Stimulated activated CD8-positive, alpha-beta memory T cell treated with anti-CD3 and anti-CD28 coated beads, Interleukin-15, amount 100 ng/mL, for 48 hours (primary cell): ENCODE measurements around the gene TMEM178B.
"Not testable (repeated sequence)": the region's sequence is repeated elsewhere in the genome, so short reads cannot be mapped to it uniquely, and the experiment has no call there.

Experiments used
- DNase-seq, 2 donors: peaks; one replicate each; pipeline ENCODE4 v3.0.0-alpha.2; 2020; ENCODE audit warnings: low read depth in 2 of 2

The TMEM178B gene

DNA sequence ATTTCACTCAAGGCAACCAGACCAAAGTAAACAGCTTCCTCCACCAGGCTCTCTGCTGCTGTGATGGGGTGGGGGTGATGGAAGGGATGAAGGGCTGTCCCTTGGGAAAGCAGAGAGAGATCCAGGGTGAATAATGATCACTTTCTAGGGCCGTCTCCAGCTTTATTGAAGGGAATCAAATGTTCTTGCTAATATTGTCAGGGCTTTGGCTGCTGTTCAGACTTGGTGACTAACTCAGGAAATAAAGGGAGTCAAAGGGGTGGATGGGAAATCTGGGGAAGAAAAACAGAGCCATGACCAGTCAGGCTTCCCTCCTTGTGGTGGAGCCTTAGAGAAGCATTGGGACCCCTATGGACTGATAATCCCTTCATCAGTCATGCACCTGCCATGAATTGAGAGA is 281.2 kb downstream of the TMEM178B start:
- DNase-seq, result no peak

GRCh38 chr7:141356161-141356560 is 282.3 kb downstream of the TMEM178B start:
- no peak for DNase-seq

GRCh38 chr7:141358386-141358785 is 284.5 kb downstream of the TMEM178B start:
- no peak for DNase-seq

- DNase-seq, result no peak
These were observed 285.4 kb downstream of the TMEM178B start for GRCh38 chr7:141359262-141359661.

- no peak for DNase-seq
These were observed 286.0 kb downstream of the TMEM178B start for GRCh38 chr7:141359740-141360415.

- DNase-seq, result no peak
These were observed 286.5 kb downstream of the TMEM178B start for GRCh38 chr7:141360416-141360760.

DNA sequence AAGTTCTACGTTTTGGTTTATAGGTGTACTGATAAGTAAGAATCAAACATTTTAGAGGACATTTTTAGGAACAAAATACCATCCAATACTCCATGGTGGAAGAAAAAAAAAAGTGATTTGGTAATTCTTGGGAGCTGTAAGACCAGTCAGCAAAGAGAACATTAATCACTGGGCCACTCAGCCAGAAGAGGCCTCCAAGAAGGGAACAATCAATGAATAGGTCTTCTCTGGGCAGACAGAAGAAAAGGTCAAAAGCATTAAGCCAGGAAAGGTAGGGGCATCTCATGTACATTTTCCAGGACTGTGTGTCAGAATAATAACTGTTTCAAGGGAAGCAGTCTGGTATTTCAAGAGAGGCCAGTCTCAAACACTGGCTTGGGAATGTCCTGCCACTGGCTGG is 286.9 kb downstream of the TMEM178B start:
- no peak for DNase-seq

- DNase-seq, result no peak
These were observed 287.6 kb downstream of the TMEM178B start for GRCh38 chr7:141361479-141361878.

- DNase-seq, result no peak
These were observed 288.1 kb downstream of the TMEM178B start for GRCh38 chr7:141361960-141362359.

DNA sequence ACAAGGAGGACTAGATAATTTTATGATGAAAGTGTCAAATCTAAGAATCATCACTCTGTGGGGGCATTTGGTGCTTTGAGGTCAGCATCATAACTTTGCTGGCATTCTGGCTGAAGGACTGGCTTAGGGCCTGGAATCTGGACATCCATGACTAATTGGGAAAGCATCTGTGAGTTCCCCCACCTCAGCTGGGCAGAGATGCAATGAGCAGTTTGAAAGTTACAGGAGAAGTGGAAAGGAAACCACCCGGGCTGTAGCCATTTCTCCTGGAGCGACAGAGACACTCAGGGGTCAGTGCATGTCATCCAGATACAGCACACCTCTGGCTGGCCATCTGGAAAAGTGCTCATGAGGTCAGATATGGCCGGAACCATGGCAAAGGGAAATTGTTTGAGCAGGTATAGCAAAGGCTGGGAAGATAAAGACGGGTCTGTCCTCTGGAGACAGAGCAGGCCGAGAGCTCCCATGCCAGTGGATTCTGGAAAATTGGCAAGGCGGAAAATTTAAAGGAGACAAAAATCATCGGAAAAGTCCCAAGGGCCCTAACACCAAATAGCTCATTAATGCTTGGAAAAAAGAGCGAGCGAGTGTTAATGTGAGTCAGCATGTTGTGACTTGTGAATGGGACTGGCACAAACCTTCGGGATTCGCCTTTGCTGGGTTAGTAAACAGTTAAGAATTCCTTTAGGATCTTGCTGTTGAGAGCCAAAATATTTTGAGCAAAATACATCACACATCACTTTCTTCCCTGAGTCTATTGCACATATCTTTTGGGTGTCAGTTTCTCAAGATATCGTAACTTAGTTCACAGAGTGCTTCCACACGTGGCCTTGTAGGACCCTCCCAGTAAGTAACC is 288.9 kb downstream of the TMEM178B start:
- DNase-seq, result no peak

DNA sequence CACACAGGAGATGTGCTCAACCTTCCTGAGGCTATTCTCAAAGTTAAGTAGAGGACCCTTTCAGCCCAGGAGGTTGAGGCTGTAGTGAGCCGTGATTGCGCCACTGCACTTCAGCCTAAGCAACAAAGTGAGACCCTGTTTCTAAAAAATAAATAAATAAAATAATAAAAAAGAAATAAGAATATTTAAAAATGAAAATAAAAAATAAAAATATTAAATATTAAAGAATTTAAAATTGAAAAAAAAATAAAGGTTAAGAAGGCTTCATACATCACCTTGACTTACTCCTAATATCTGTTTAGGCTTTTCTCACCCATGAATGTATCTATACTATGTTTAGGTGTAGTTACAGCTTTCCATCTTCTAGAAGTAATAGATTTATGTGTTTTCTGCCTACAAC is 289.9 kb downstream of the TMEM178B start:
- no peak for DNase-seq

- DNase-seq, result no peak
These were observed 292.3 kb downstream of the TMEM178B start for GRCh38 chr7:141366091-141366621.

DNA sequence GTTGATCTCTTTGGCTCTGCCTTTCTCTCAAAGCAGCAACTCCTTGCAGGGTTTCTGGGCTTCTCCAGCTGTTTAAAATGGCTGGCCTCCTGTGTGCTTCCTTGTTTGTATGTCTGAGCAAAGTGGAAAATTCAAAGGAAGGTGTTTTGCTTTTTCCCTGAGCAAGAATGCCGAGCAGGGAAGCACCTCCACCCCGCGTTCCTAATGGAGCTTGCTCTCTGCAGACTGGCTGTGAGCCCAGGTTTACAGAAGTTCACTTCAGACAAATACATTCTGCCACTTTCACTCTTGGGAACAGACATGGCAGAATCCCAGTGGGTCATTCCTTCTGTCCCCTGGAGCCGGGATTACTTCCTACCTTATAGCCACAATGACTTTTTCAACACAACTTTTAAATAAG is 295.6 kb downstream of the TMEM178B start:
- DNase-seq, result no peak

DNA sequence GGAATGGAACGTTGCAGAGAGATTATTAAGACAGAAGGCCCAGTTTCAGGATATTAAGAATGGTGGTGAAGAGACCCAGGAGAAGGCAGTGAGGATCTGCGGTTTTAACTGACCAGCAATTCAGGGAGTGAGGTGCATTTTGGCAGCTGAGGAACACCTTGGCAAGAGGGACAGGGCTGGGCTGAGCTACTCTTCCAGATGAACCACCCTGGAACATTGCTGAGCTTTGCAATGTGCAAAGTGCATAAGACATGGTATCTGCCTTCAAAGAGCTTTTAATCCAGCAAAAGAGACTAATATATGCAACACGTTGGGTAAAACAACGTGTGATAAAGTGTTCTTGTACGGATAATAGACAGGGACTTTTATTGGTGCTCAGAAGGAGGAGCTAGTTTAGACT is 296.3 kb downstream of the TMEM178B start:
- DNase-seq, result no peak

DNA sequence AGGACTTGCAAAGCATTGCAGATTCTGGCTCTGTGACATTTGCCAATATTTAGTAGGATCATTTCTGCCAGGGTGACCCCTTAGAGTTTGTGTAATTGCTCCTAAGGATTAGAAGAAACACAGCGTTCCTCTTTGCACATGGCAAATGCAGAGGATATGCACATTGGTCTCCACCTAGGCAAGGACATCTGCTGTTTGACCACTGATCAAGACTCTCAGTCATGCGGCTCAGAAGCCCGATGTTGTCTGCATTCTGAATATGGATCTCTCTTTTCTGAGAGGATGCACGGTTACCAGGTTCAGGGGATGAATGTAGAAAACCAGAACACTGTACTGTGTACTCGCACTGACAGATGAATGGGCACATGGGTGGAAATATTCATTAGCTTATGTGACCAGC is 296.8 kb downstream of the TMEM178B start:
- DNase-seq, result no peak

GRCh38 chr7:141374425-141374824 is 300.6 kb downstream of the TMEM178B start:
- DNase-seq, result no peak

DNA sequence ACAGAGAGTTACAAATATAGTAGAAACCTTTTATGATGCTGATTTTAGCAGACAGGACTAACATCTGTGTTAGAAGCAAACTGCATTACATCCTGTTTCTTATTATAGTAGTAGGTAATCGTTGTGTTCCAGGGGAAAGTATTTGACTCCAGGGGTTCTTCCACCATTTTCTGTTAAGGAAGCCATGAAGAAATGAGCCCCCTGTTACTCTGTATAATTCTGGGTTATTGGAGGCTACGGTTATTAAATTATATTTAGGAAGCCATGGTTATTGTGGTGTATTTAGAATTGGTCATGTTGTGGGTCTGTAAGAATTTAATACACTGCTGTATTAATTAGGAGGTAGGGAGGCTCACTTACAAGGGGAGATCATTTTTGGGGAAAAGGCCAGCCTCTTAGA is 301.6 kb downstream of the TMEM178B start:
- no peak for DNase-seq

GRCh38 chr7:141377906-141378305 is 304.0 kb downstream of the TMEM178B start:
- no peak for DNase-seq

- DNase-seq, result no peak
These were observed 304.5 kb downstream of the TMEM178B start for GRCh38 chr7:141378405-141378804.

GRCh38 chr7:141381794-141382427 is 308.0 kb downstream of the TMEM178B start:
- DNase-seq, result no peak

DNA sequence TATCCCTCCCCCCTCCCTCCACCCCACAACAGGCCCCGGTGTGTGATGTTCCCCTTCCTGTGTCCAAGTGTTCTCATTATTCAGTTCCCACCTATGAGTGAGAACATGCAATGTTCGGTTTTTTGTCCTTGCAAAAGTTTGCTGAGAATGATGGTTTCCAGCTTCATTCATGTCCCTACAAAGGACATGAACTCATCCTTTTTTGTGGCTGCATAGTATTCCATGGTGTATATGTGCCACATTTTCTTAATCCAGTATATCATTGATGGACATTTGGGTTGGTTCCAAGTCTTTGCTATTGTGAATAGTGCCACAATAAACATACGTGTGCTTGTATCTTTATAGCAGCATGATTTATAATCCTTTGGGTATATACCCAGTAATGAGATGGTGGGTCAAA is 309.5 kb downstream of the TMEM178B start:
- not testable (repeated sequence) for DNase-seq

DNA sequence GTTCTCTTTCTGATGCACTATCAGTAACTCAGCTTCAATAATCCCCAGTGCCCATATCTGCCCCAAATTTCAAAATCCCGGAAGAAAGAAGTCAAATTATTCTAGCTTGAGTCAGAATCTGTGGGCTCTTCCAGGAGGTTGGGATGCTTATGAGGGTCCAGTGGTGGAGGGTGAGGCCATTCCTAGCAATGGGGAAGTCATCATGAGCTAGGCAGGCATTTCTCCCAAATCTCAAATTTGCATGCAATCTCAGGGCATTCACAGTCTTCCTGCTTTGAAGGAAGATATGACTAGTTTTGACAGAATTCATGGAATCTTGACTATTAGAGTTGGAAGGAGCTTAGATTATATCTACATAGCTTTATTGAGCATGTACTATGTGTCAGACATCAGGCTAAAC is 313.0 kb downstream of the TMEM178B start:
- no peak for DNase-seq
